Mammary epithelial cell (primary cell): ENCODE measurements around the gene ADPRH.

Experiments used
- CTCF ChIP-seq, 2 donors: IDR thresholded peaks in 1 of 2; conservative IDR thresholded peaks in 1 of 2; 2 replicates each; pipeline ENCODE4 v1.5.1; 2011 to 2012; ENCODE audit warnings: inconsistent platforms in 2 of 2, low read length in 2 of 2, mild to moderate bottlenecking in 2 of 2, control low read depth in 1 of 2, low read depth in 1 of 2; ENCODE audit not compliant: insufficient read depth in 1 of 2; ENCODE audit errors: extremely low read depth in 1 of 2
- EZH2 ChIP-seq: IDR thresholded peaks from 2 replicates; pipeline ENCODE4 v1.6.1; 2012; ENCODE audit warnings: low read length, inconsistent platforms, borderline replicate concordance

- TF ChIP-seq CTCF (conservative IDR thresholded peaks at IDR 0.05 in 1 of 2, IDR thresholded peaks at IDR 0.05 in 1 of 2; ENCODE audit: extremely low read depth in 1 of 2, insufficient read depth in 1 of 2, low read depth in 1 of 2, low read length in 2 of 2) (no peak), EZH2 (no peak)
Measured at GRCh38 chr3:119596398-119596797, 17.1 kb downstream of the ADPRH start.
